T47D (cell line): ENCODE measurements around the gene BLOC1S5.
"Not testable (repeated sequence)": the region's sequence is repeated elsewhere in the genome, so short reads cannot be mapped to it uniquely, and the experiment has no call there.

Source experiments
- DNase-seq, 2 experiments: peaks; one replicate each; pipeline versions ENCODE4 v3.0.0 to v3.0.0-alpha.2; 2011 to 2012; ENCODE audit warnings: low read depth in 1 of 2, low spot score in 1 of 2
- JUND ChIP-seq: IDR thresholded peaks from 2 replicates; pipeline ENCODE4 v1.6.1; 2012; ENCODE audit warnings: low read depth
- in situ Hi-C: cut with HindIII; loops from 2 replicates; pipeline ENCODE4 v1.10.0; 2016; ENCODE audit warnings: low sequenced_read_pairs, low pct_unique_long_range_greater_than_20kb

BLOC1S5 gene

GRCh38 chr6:8054276-8054675, 9.9 kb downstream of the BLOC1S5 start:
- DNase-seq = no peak
- TF ChIP-seq JUND = no peak
- in situ Hi-C loops = no loop called here

- no peak for DNase-seq
- in situ Hi-C loops = no loop called here
- no peak for TF ChIP-seq JUND
These were observed 16.5 kb downstream of the BLOC1S5 start for GRCh38 chr6:8047541-8048292.

- in situ Hi-C loops, DNase-seq: not testable (repeated sequence)
These were observed 18.4 kb downstream of the BLOC1S5 start for GRCh38 chr6:8045769-8046168.

GRCh38 chr6:8043221-8043620, 21.0 kb downstream of the BLOC1S5 start:
- in situ Hi-C loops = no loop called here
- no peak for DNase-seq
- no peak for TF ChIP-seq JUND

- no peak for DNase-seq
- TF ChIP-seq JUND = no peak
- in situ Hi-C loops = no loop called here
These were observed 22.1 kb downstream of the BLOC1S5 start for GRCh38 chr6:8041913-8042583.

- DNase-seq, in situ Hi-C loops: not testable (repeated sequence)
These were observed 30.1 kb downstream of the BLOC1S5 start for GRCh38 chr6:8034107-8034506.

- no peak for TF ChIP-seq JUND
- no peak for DNase-seq
- in situ Hi-C loops = no loop called here
These were observed 33.3 kb downstream of the BLOC1S5 start for GRCh38 chr6:8030920-8031319.

GRCh38 chr6:8029243-8029870, 34.8 kb downstream of the BLOC1S5 start:
- TF ChIP-seq JUND = no peak
- in situ Hi-C loops = no loop called here
- DNase-seq = no peak

GRCh38 chr6:8027965-8028651, 36.1 kb downstream of the BLOC1S5 start:
- TF ChIP-seq JUND = no peak
- in situ Hi-C loops = no loop called here
- DNase-seq = no peak

- no peak for DNase-seq
- TF ChIP-seq JUND = no peak
- in situ Hi-C loops = no loop called here
These were observed 37.4 kb downstream of the BLOC1S5 start for GRCh38 chr6:8026800-8027199.

GRCh38 chr6:8025191-8025590, 39.0 kb downstream of the BLOC1S5 start:
- TF ChIP-seq JUND = no peak
- in situ Hi-C loops = no loop called here
- no peak for DNase-seq

GRCh38 chr6:8023638-8024037, 40.6 kb downstream of the BLOC1S5 start:
- no peak for DNase-seq
- no peak for TF ChIP-seq JUND
- in situ Hi-C loops = no loop called here

GRCh38 chr6:8020083-8020482, 44.1 kb downstream of the BLOC1S5 start:
- no peak for TF ChIP-seq JUND
- DNase-seq = no peak
- in situ Hi-C loops = no loop called here
